K562 (cell line): ENCODE data around the gene C19orf67. TPM values are rescaled to one million over a fixed set of nuclear protein-coding genes. Genes with fewer than 3 reads are reported as not detected.

Source experiments
- ATAC-seq: fragments of 200-7000 bp; cut with Tn5 transposase; 3 replicates; pipeline ENCODE4 v1.9.1; 2020; ENCODE audit warnings: moderate library complexity
- BruUV-seq: library from RNA; stranded (reverse); fragments of 400-500 nt; replicated peaks from 2 replicates; lab custom pipeline; 2021; lab: Mats Ljungman, UMichigan
- CTCF ChIA-PET: fragments of 300-600 bp; formaldehyde crosslinking; extraction: SDS; loops from one replicate; lab custom pipeline; 2021; ENCODE audit warnings: low intra/inter-chr PET ratio; lab: Yijun Ruan, JAX
- POLR2A ChIA-PET: fragments of 300-600, 350-650 bp; sonication (Branson Sonifier 250); formaldehyde crosslinking; extraction: SDS; loops from one replicate; lab custom pipeline; 2021; ENCODE audit warnings: antibody characterized with exemption, inconsistent platforms; lab: Yijun Ruan, JAX
- DNase-seq, 4 experiments: peaks; one replicate each; pipeline versions ENCODE4 v3.0.0 to v3.0.0-alpha.2; 2011 to 2018; ENCODE audit warnings: low spot score in 3 of 4, mixed read lengths in 3 of 4; ENCODE audit errors: extremely low read depth in 1 of 4
- FAIRE-seq: peaks from 2 replicates; lab custom pipeline; 2011; peaks lifted over from hg19 to GRCh38; lab: Jason Lieb, UNC
- H2AFZ ChIP-seq: 2 replicates; pipeline ENCODE4 v1.6.0; 2011; ENCODE audit warnings: low read depth, low read length, control low read depth, inconsistent platforms
- H3K27ac ChIP-seq: fragments of 200-600 bp; 3 replicates; pipeline ENCODE4 v1.8.0; 2011; ENCODE audit warnings: low read depth, mild to moderate bottlenecking, control low read depth, inconsistent platforms, low read length, moderate library complexity, mixed read lengths; ENCODE audit errors: extremely low read depth
- H3K27me3 ChIP-seq, 2 experiments: fragments of 300-600 bp in 1 of 2; 2 replicates in 1 of 2; 3 replicates in 1 of 2; pipeline versions ENCODE4 v1.6.0 to v1.8.0; 2011; ENCODE audit warnings: inconsistent platforms in 2 of 2, low read length in 2 of 2, mild to moderate bottlenecking in 1 of 2, mixed read lengths in 1 of 2, moderate library complexity in 1 of 2; ENCODE audit not compliant: control insufficient read depth in 2 of 2, insufficient read depth in 2 of 2
- H3K36me3 ChIP-seq: fragments of 300-600 bp; 3 replicates; pipeline ENCODE4 v1.8.0; 2011; ENCODE audit warnings: mild to moderate bottlenecking, low read length, inconsistent platforms; ENCODE audit not compliant: control insufficient read depth, insufficient read depth
- H3K4me1 ChIP-seq, 2 experiments: fragments of 200-600 bp in 1 of 2; replicated peaks in 1 of 2; 2 replicates in 1 of 2; 3 replicates in 1 of 2; pipeline versions ENCODE4 v1.5.1 to v1.8.0; 2011; ENCODE audit warnings: inconsistent platforms in 2 of 2, low read length in 2 of 2, mild to moderate bottlenecking in 1 of 2, mixed read lengths in 1 of 2, moderate library complexity in 1 of 2; ENCODE audit not compliant: control insufficient read depth in 2 of 2, insufficient read depth in 2 of 2
- H3K4me2 ChIP-seq: 2 replicates; pipeline ENCODE4 v1.6.1; 2011; ENCODE audit warnings: low read length, control low read depth, inconsistent platforms, mixed read lengths; ENCODE audit not compliant: insufficient read depth
- H3K4me3 ChIP-seq: fragments of 200-600 bp; sonication (generic), shearing (Covaris generic); 2 replicates; pipeline ENCODE4 v1.5.1; 2016; ENCODE audit warnings: control low read depth, inconsistent platforms
- H3K79me2 ChIP-seq: fragments of 200-600 bp; 3 replicates; pipeline ENCODE4 v1.8.0; 2011; ENCODE audit warnings: low read length, inconsistent platforms; ENCODE audit not compliant: control insufficient read depth, insufficient read depth
- H3K9ac ChIP-seq, 2 experiments: 2 replicates each; pipeline versions ENCODE4 v1.6.0 to v1.6.1; 2011; ENCODE audit warnings: low read depth in 2 of 2, low read length in 2 of 2, control low read depth in 1 of 2, inconsistent platforms in 1 of 2, mild to moderate bottlenecking in 1 of 2, mixed read lengths in 1 of 2; ENCODE audit not compliant: insufficient read depth in 1 of 2
- H3K9me1 ChIP-seq: one replicate; pipeline ENCODE4 v1.6.0; 2011; ENCODE audit warnings: inconsistent platforms, mild to moderate bottlenecking, low read length, moderate library complexity; ENCODE audit not compliant: control insufficient read depth, insufficient read depth
- H3K9me3 ChIP-seq: replicated peaks from 2 replicates; pipeline ENCODE4 v1.5.1; 2011; ENCODE audit warnings: low read depth, low read length, inconsistent platforms; ENCODE audit not compliant: control insufficient read depth, insufficient read depth
- H4K20me1 ChIP-seq: replicated peaks from 2 replicates; pipeline ENCODE4 v1.6.1; 2011; ENCODE audit warnings: low read length, inconsistent platforms, mixed read lengths; ENCODE audit not compliant: control insufficient read depth, insufficient read depth
- DACH1 ChIP-seq: fragments of 450-650 bp; IDR thresholded peaks from 2 replicates; pipeline ENCODE4 v1.6.1; 2018; ENCODE audit not compliant: partially characterized antibody
- HDAC8 ChIP-seq: fragments of 450-650 bp; IDR thresholded peaks from 2 replicates; pipeline ENCODE4 v1.6.1; 2016; ENCODE audit warnings: mild to moderate bottlenecking, missing genetic modification characterization, moderate library complexity, missing compliant biosample characterization
- HNRNPH1 ChIP-seq: fragments of 200-400 bp; formaldehyde crosslinking; optimal IDR thresholded peaks from 2 replicates; pipeline ENCODE3; 2017; ENCODE audit warnings: low read depth, mild to moderate bottlenecking, low read length, moderate library complexity
- HSF4 ChIP-seq: fragments of 250-450 bp; sonication (Bioruptor Pico); IDR thresholded peaks from 2 replicates; pipeline ENCODE4 v2.1.2; 2022; ENCODE audit warnings: mild to moderate bottlenecking, moderate library complexity, borderline replicate concordance
- MAFK ChIP-seq: IDR thresholded peaks from 2 replicates; pipeline ENCODE4 v1.6.1; 2011; ENCODE audit warnings: low read length, improper control_type of control experiment
- MTA3 ChIP-seq: fragments of 450-650 bp; formaldehyde crosslinking; IDR thresholded peaks from 2 replicates; pipeline ENCODE4 v1.6.1; 2017; ENCODE audit warnings: mild to moderate bottlenecking, borderline replicate concordance
- POLR2AphosphoS2 ChIP-seq: IDR thresholded peaks from 2 replicates; pipeline ENCODE4 v1.6.1; 2012; ENCODE audit warnings: low read length, improper control_type of control experiment
- RBM25 ChIP-seq: fragments of 200-400 bp; formaldehyde crosslinking; IDR thresholded peaks from 2 replicates; pipeline ENCODE4 v1.6.1; 2018; ENCODE audit warnings: low read length, low read depth, moderate library complexity; ENCODE audit not compliant: severe bottlenecking
- SLC30A9 ChIP-seq: fragments of 250-450 bp; sonication (Bioruptor Pico); IDR thresholded peaks from 2 replicates; pipeline ENCODE4 v1.8.0; 2022; ENCODE audit warnings: mild to moderate bottlenecking, moderate library complexity
- ZFP36 ChIP-seq: fragments of 150-350 bp; IDR thresholded peaks from 2 replicates; pipeline ENCODE4 v1.6.1; 2018; ENCODE audit warnings: low read length, low read depth; ENCODE audit not compliant: partially characterized antibody
- ZKSCAN1 ChIP-seq: fragments of 150-350 bp; IDR thresholded peaks from 2 replicates; pipeline ENCODE4 v1.6.1; 2016; ENCODE audit warnings: low read depth, low read length
- ZNF778 ChIP-seq: fragments of 450-650 bp; formaldehyde crosslinking; IDR thresholded peaks from 2 replicates; pipeline ENCODE4 v1.4.0; 2020; ENCODE audit warnings: mild to moderate bottlenecking, moderate library complexity
- WGBS: fragments of 100-300 bp; shearing (Covaris generic); methylation state at CpG from one replicate; pipeline ENCODE4 v1.1.6; 2016; ENCODE audit warnings: low coverage, mixed read lengths; ENCODE audit not compliant: insufficient coverage; ENCODE audit errors: missing lambda C conversion rate; 5-methylcytosine and 5-hydroxymethylcytosine counted together
- in situ Hi-C: fragments of 300-500 bp; cut with MboI; formaldehyde crosslinking; loops from 4 replicates; pipeline ENCODE4 v1.15.0; 2018; ENCODE audit warnings: inconsistent platforms, mixed read lengths
- intact Hi-C: fragments of 100-400 bp; cut with micrococcal nuclease; formaldehyde crosslinking; loops from 2 replicates; pipeline ENCODE4 v1.14.2; 2022
- polyA plus RNA-seq, 8 experiments: library from polyadenylated mRNA; depleted of rRNA in 4 of 8; stranded (reverse) in 5 of 8; unstranded in 3 of 8; fragments of >200 nt; fragmentation: Nextera tagmentation in 2 of 8; fragmentation: Illumina TruSeq in 1 of 8; extraction: Ambion mirVana in 2 of 8; extraction: Trizol in 1 of 8; gene quantifications; 2 replicates each; pipeline versions ENCODE4 v1.2.1 to v1.2.3, GENCODE V29; 2011 to 2014; ENCODE audit warnings: inconsistent platforms in 1 of 8, missing spikeins in 1 of 8
- total RNA-seq, 7 experiments: library from RNA; depleted of rRNA in 6 of 7; stranded (reverse); fragments of >200 nt in 6 of 7; fragmentation: Illumina TruSeq in 2 of 7; extraction: Trizol in 2 of 7; gene quantifications; 2 replicates each; pipeline versions ENCODE4 v1.2.1 to v1.2.3, GENCODE V29; 2011 to 2021; ENCODE audit warnings: low replicate concordance in 1 of 7
- TF ChIP-seq, protein P1 (sequence below): fragments of 450-650 bp; IDR thresholded peaks from 2 replicates; pipeline ENCODE4 v1.6.1; 2016; ENCODE audit warnings: missing biosample characterization, missing genetic modification characterization
- TF ChIP-seq, protein P2 (sequence below): fragments of 250-450 bp; sonication (Bioruptor Pico); IDR thresholded peaks from 2 replicates; pipeline ENCODE4 v1.8.0; 2021; ENCODE audit warnings: moderate library complexity, mild to moderate bottlenecking, inconsistent platforms
- TF ChIP-seq, protein P3 (sequence below): fragments of 450-650 bp; conservative IDR thresholded peaks from 2 replicates; pipeline ENCODE4 v1.6.1; 2016; ENCODE audit warnings: missing genetic modification characterization, low read depth, mild to moderate bottlenecking, control low read depth, missing compliant biosample characterization
- TF ChIP-seq, protein P4 (sequence below): fragments of 250-450 bp; sonication (Bioruptor Pico); IDR thresholded peaks from 2 replicates; pipeline ENCODE4 v1.8.0; 2022; ENCODE audit warnings: moderate library complexity, mild to moderate bottlenecking, inconsistent platforms
- TF ChIP-seq, protein P5 (sequence below): fragments of 450-650 bp; IDR thresholded peaks from 2 replicates; pipeline ENCODE4 v1.6.1; 2016

Gene C19orf67
- total and polyA plus RNA-seq, 9 of the 15 experiments (the other 6 are each of a cell fraction or from before 2014, with no cell fraction given): 0.29 to 1.8 (median 0.51) TPM; not detected in 3

DNA sequence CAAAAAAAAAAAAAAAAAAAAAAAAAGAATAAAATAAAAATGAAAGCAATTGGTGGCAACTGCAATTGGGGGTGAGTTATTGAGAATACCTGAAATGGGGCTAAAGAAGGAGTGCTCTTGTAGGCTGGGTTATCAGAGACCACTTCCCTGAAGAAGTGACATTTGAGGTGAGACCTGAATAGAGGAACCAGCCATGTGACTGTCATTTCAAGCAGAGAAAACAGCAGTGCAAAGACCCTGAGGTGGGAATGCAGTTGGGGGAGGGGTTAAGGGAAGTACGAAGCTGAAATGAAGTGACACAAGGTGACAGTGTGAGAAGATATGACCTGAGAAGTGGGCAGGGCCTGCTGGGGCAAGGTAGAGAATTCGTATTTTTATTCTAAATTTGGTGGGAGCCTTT, 19.4 kb downstream of the C19orf67 start:
- no TSS peak for BruUV-seq
- H3K9me3 ChIP-seq: no peaks in the 10 kb centered on the region
- H3K9me1 ChIP-seq: no peaks in the 10 kb centered on the region
- DNase-seq (no peak), ATAC-seq (no peak), FAIRE-seq (peak; percentile 35)
- H3K36me3 ChIP-seq: no peaks in the 10 kb centered on the region
- no peak overlapping the region for H3K9ac ChIP-seq
- 8% methylated on average over 2 of the region's 2 CpGs for WGBS
- H3K79me2 ChIP-seq: no peaks in the 10 kb centered on the region
- intact Hi-C loops: no loop called here
- in situ Hi-C loops: loop anchor here (25.0 kb wide), 1 partner anchor 479 kb away; no protein-coding TSS in a partner anchor
- no peaks in the 10 kb centered on the region for H4K20me1 ChIP-seq
- H3K4me3 ChIP-seq: no peak overlapping the region
- 0 out of 2 replicates have a peak overlapping the region, but pooled peaks have one; percentile 14 for H2AFZ ChIP-seq
- CTCF ChIA-PET: no interaction called here
- POLR2A ChIA-PET: no interaction called here
- H3K27me3 ChIP-seq: no peaks in the 10 kb centered on the region
- H3K4me1 ChIP-seq: peaks cover 7 to 19% of the 10 kb centered on the region in 2 experiments
- TF ChIP-seq HDAC8 (tag) (no peak), ZKSCAN1 (no peak), HNRNPH1 (no peak), ZFP36 (no peak), DACH1 (no peak), ZNF778 (CRISPR knock-in tag) (no peak), MAFK (no peak), POLR2AphosphoS2 (no peak), RBM25 (peak; percentile 72), HSF4 (CRISPR knock-in tag) (no peak), SLC30A9 (CRISPR knock-in tag) (no peak), MTA3 (no peak)
- TF ChIP-seq, protein P1, sequence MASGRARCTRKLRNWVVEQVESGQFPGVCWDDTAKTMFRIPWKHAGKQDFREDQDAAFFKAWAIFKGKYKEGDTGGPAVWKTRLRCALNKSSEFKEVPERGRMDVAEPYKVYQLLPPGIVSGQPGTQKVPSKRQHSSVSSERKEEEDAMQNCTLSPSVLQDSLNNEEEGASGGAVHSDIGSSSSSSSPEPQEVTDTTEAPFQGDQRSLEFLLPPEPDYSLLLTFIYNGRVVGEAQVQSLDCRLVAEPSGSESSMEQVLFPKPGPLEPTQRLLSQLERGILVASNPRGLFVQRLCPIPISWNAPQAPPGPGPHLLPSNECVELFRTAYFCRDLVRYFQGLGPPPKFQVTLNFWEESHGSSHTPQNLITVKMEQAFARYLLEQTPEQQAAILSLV (tag): no peak
- TF ChIP-seq, protein P2, sequence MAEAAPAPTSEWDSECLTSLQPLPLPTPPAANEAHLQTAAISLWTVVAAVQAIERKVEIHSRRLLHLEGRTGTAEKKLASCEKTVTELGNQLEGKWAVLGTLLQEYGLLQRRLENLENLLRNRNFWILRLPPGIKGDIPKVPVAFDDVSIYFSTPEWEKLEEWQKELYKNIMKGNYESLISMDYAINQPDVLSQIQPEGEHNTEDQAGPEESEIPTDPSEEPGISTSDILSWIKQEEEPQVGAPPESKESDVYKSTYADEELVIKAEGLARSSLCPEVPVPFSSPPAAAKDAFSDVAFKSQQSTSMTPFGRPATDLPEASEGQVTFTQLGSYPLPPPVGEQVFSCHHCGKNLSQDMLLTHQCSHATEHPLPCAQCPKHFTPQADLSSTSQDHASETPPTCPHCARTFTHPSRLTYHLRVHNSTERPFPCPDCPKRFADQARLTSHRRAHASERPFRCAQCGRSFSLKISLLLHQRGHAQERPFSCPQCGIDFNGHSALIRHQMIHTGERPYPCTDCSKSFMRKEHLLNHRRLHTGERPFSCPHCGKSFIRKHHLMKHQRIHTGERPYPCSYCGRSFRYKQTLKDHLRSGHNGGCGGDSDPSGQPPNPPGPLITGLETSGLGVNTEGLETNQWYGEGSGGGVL (CRISPR knock-in tag): no peak
- TF ChIP-seq, protein P3, sequence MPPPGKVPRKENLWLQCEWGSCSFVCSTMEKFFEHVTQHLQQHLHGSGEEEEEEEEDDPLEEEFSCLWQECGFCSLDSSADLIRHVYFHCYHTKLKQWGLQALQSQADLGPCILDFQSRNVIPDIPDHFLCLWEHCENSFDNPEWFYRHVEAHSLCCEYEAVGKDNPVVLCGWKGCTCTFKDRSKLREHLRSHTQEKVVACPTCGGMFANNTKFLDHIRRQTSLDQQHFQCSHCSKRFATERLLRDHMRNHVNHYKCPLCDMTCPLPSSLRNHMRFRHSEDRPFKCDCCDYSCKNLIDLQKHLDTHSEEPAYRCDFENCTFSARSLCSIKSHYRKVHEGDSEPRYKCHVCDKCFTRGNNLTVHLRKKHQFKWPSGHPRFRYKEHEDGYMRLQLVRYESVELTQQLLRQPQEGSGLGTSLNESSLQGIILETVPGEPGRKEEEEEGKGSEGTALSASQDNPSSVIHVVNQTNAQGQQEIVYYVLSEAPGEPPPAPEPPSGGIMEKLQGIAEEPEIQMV (tag): no peak
- TF ChIP-seq, protein P4, sequence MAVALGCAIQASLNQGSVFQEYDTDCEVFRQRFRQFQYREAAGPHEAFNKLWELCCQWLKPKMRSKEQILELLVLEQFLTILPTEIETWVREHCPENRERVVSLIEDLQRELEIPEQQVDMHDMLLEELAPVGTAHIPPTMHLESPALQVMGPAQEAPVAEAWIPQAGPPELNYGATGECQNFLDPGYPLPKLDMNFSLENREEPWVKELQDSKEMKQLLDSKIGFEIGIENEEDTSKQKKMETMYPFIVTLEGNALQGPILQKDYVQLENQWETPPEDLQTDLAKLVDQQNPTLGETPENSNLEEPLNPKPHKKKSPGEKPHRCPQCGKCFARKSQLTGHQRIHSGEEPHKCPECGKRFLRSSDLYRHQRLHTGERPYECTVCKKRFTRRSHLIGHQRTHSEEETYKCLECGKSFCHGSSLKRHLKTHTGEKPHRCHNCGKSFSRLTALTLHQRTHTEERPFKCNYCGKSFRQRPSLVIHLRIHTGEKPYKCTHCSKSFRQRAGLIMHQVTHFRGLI (CRISPR knock-in tag): no peak
- TF ChIP-seq, protein P5, sequence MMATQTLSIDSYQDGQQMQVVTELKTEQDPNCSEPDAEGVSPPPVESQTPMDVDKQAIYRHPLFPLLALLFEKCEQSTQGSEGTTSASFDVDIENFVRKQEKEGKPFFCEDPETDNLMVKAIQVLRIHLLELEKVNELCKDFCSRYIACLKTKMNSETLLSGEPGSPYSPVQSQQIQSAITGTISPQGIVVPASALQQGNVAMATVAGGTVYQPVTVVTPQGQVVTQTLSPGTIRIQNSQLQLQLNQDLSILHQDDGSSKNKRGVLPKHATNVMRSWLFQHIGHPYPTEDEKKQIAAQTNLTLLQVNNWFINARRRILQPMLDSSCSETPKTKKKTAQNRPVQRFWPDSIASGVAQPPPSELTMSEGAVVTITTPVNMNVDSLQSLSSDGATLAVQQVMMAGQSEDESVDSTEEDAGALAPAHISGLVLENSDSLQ: 0 out of 2 replicates have a peak, but pooled peaks have one; percentile 7
- H3K27ac ChIP-seq: no peak overlapping the region
- H3K4me2 ChIP-seq: no peak overlapping the region
